ENCODE data around the gene CNTLN. TPM values are rescaled to one million over a fixed set of nuclear protein-coding genes. Genes with fewer than 3 reads are reported as not detected.

CNTLN gene
- total and polyA plus RNA-seq, 9 of the 15 experiments (the other 6 are each of a cell fraction or from before 2014, with no cell fraction given), result 0.08 TPM; not detected in 8

- BruUV-seq (replicated peaks), result no TSS peak
- no peak overlapping the region for H2AFZ ChIP-seq (ENCODE audit: low read depth, low read length)
- H4K20me1 ChIP-seq (replicated peaks; ENCODE audit: control insufficient read depth, insufficient read depth, low read length), result no peaks in the 10 kb centered on the region
- no peak overlapping the region for H3K4me2 ChIP-seq (ENCODE audit: insufficient read depth, low read length)
- H3K9ac ChIP-seq (ENCODE audit: insufficient read depth in 1 of 2, low read depth in 2 of 2, low read length in 2 of 2), result no peak overlapping the region
- no peak for DNase-seq (ENCODE audit: extremely low read depth in 1 of 4, low spot score in 3 of 4)
- ATAC-seq, result no peak
- FAIRE-seq, result no peak
- ChIA-PET POLR2A (no interaction called here), CTCF (ENCODE audit: low intra/inter-chr PET ratio) (no interaction called here)
- no peaks in the 10 kb centered on the region for H3K79me2 ChIP-seq (ENCODE audit: control insufficient read depth, insufficient read depth, low read length)
- intact Hi-C loops (cut with micrococcal nuclease) (no loop called here), in situ Hi-C loops (cut with MboI) (no loop called here)
- H3K4me1 ChIP-seq (replicated peaks in 1 of 2; ENCODE audit: control insufficient read depth in 2 of 2, insufficient read depth in 2 of 2, low read length in 2 of 2), result no peaks in the 10 kb centered on the region
- H3K27ac ChIP-seq (ENCODE audit: extremely low read depth, low read depth, low read length), result no peak overlapping the region
- H3K27me3 ChIP-seq (ENCODE audit: control insufficient read depth in 2 of 2, insufficient read depth in 2 of 2, low read length in 2 of 2), result no peaks in the 10 kb centered on the region
- WGBS (ENCODE audit: insufficient coverage, low coverage, missing lambda C conversion rate), result 0% methylated on average over 5 of the region's 8 CpGs
- TF ChIP-seq IRF1 (CRISPR knock-in tag; IDR thresholded peaks at IDR 0.05; ENCODE audit: borderline replicate concordance) (no peak), ARHGAP35 (IDR thresholded peaks at IDR 0.05; ENCODE audit: partially characterized antibody) (no peak), POLR2H (tag; IDR thresholded peaks at IDR 0.05; ENCODE audit: low read depth) (no peak), TCF3 (CRISPR knock-in tag; IDR thresholded peaks at IDR 0.05) (no peak), TRIM28 (IDR thresholded peaks at IDR 0.05) (no peak), HNRNPH1 (optimal IDR thresholded peaks at IDR 0.05; ENCODE audit: low read depth, low read length) (no peak), PURB (CRISPR knock-in tag; IDR thresholded peaks at IDR 0.05; ENCODE audit: low read depth) (no peak), ELF1 (tag; IDR thresholded peaks at IDR 0.05) (no peak), FOXP1 (CRISPR knock-in tag; IDR thresholded peaks at IDR 0.05) (no peak), ETV1 (tag; conservative IDR thresholded peaks at IDR 0.05; ENCODE audit: low read depth) (no peak), ZBTB12 (CRISPR knock-in tag; IDR thresholded peaks at IDR 0.05) (no peak), MXI1 (IDR thresholded peaks at IDR 0.05; ENCODE audit: low read depth, low read length) (no peak), ARNT (IDR thresholded peaks at IDR 0.05) (no peak), TGIF2 (CRISPR knock-in tag; IDR thresholded peaks at IDR 0.05) (no peak), GTF2F1 (IDR thresholded peaks at IDR 0.05; ENCODE audit: low read depth, low read length) (no peak), HLTF (IDR thresholded peaks at IDR 0.05) (no peak), HMBOX1 (IDR thresholded peaks at IDR 0.05) (no peak), E4F1 (CRISPR knock-in tag; IDR thresholded peaks at IDR 0.05; ENCODE audit: borderline replicate concordance) (no peak), ZNF324 (CRISPR knock-in tag; IDR thresholded peaks at IDR 0.05) (no peak), POLR2G (IDR thresholded peaks at IDR 0.05; ENCODE audit: low read depth, low read length) (no peak)
- H3K9me3 ChIP-seq (replicated peaks; ENCODE audit: control insufficient read depth, insufficient read depth, low read depth, low read length), result no peaks in the 10 kb centered on the region
- H3K9me1 ChIP-seq (ENCODE audit: control insufficient read depth, insufficient read depth, low read length), result no peaks in the 10 kb centered on the region
- H3K36me3 ChIP-seq (ENCODE audit: control insufficient read depth, insufficient read depth, low read length), result no peaks in the 10 kb centered on the region
- H3K4me3 ChIP-seq, result no peak overlapping the region
Measured at GRCh38 chr9:17204611-17205152, 69.8 kb downstream of the CNTLN start.
